ENCODE data around the gene FRMD1. TPM values are rescaled to one million over a fixed set of nuclear protein-coding genes. Genes with fewer than 3 reads are reported as not detected.

The FRMD1 gene
- total RNA-seq, 4 donors from 2014 or later: 0.79 to 4.8 (median 1.7) TPM

GRCh38 chr6:168030908-168031307 is 48.1 kb downstream of the FRMD1 start:
- TF ChIP-seq, protein P1, sequence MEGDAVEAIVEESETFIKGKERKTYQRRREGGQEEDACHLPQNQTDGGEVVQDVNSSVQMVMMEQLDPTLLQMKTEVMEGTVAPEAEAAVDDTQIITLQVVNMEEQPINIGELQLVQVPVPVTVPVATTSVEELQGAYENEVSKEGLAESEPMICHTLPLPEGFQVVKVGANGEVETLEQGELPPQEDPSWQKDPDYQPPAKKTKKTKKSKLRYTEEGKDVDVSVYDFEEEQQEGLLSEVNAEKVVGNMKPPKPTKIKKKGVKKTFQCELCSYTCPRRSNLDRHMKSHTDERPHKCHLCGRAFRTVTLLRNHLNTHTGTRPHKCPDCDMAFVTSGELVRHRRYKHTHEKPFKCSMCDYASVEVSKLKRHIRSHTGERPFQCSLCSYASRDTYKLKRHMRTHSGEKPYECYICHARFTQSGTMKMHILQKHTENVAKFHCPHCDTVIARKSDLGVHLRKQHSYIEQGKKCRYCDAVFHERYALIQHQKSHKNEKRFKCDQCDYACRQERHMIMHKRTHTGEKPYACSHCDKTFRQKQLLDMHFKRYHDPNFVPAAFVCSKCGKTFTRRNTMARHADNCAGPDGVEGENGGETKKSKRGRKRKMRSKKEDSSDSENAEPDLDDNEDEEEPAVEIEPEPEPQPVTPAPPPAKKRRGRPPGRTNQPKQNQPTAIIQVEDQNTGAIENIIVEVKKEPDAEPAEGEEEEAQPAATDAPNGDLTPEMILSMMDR (IDR thresholded peaks at IDR 0.05): no peak
- ATAC-seq (ENCODE audit: low FRiP score) (no peak), DNase-seq (ENCODE audit: low spot score) (no peak)

- DNase-seq (ENCODE audit: low spot score) (no peak), ATAC-seq (ENCODE audit: low FRiP score) (no peak)
- TF ChIP-seq, protein P1 (IDR thresholded peaks at IDR 0.05): no peak
Measured at GRCh38 chr6:168030218-168030746, 48.7 kb downstream of the FRMD1 start.

DNA sequence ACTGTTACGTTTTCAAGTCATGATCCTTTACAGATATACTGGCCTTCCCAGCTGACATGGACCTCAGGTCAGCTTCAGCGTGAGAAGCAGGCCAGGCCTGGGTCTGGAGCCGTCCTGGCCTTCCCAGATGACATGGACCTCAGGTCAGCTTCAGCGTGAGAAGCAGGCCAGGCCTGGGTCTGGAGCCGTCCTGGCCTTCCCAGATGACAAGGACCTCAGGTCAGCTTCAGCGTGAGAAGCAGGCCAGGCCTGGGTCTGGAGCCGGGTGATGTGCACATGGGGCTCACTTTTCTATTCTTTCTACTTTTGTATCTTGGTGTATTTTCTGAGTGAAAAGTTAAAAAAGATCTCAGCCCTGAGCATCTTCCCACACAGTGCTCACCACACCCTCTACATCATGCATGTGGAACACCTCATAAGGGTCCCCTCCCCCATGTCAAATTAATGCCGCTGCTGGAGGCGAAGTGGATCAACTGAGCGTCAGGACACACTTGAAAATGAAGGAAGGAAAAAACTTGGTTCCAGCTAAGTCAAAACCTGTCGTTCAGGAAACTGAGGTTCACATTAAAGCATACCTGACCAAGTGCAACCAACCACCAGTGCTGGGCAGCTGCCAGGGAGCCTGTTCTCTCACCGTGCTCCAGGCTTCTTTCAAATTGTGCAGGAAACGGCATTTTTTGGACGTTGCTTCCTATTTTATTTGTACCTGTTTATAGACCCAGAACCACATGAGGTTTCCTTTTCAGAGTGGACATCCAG is 49.4 kb downstream of the FRMD1 start:
- TF ChIP-seq, protein P1 (IDR thresholded peaks at IDR 0.05): no peak
- DNase-seq (ENCODE audit: low spot score) (no peak), ATAC-seq (ENCODE audit: low FRiP score) (no peak)

DNA sequence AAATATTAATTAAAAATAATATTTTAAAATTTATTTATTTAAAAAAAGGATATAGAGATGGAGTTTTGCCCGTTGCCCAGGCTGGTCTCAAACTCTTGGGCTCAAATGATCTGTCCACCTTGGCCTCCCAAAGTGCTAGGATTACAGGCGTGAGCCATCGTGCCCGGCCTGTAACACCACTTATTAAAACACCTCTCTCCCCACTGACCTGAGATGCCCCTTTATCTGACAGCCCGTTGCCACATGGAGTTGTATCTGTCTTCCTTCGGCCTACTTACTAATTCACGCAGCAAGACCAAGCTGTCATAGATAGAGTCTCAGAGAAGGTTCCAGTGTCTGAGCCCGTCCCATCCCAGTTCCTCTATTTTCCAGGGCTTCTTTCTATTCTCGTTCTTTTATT is 50.8 kb downstream of the FRMD1 start:
- TF ChIP-seq, protein P1 (IDR thresholded peaks at IDR 0.05): no peak
- no peak for DNase-seq (ENCODE audit: low spot score)
- ATAC-seq (ENCODE audit: low FRiP score): no peak

DNA sequence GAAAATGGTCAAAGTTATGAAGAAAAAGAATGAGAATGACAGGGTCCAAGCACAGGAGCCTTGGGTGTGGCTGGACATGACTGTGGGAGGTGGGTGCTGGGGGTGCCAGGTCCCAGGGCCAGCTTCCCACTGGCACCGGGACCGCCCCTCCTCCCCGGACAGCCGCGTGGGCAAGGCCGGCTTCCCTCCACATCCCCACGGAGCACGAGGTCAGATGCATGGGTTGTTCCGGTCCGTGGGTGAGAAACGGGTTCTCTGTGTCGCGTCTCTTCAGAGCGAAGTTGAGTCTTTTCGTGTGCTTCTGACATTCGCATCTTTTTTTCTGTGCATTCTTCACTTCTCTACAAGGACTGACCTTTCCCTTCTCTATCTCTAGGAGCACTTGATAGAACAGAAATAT is 51.5 kb downstream of the FRMD1 start:
- TF ChIP-seq, protein P1 (IDR thresholded peaks at IDR 0.05): no peak
- ATAC-seq (ENCODE audit: low FRiP score) (no peak), DNase-seq (ENCODE audit: low spot score) (no peak)

- DNase-seq (ENCODE audit: low spot score) (no peak), ATAC-seq (ENCODE audit: low FRiP score) (no peak)
- TF ChIP-seq, protein P1 (IDR thresholded peaks at IDR 0.05): no peak
Measured at GRCh38 chr6:168026925-168027324, 52.1 kb downstream of the FRMD1 start.

Measured in omental fat pad (tissue), 4 donors.